ENCODE results near the gene UNC119B. TPM values are rescaled to one million over a fixed set of nuclear protein-coding genes. Genes with fewer than 3 reads are reported as not detected.
A peak's percentile ranks its signal among the peaks of the same experiment; 100 is the strongest.

UNC119B gene
- total RNA-seq, 4 donors from 2014 or later, result 19.6 to 38.1 (median 21.8) TPM

DNA sequence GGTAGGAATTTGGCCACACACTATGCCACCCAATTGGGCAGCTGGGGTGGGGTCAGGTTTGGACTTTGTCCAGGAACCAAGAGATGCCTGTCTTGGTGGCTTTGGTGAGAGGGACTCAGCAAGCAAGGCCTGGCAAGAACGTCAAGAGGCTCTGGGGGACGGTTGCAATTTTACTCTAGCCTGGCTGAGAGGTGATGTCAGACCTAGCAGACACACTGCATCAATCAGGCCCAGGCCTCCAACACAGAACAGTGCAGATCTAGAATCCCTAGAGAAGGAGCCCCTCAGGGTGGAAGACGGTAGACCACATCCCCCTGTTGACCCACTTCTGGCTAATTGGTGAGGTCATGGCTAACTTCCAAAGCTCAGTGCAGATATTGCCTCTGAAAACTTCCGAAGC is 1.6 kb upstream of the UNC119B start:
- TF ChIP-seq CTCF (IDR thresholded peaks at IDR 0.05), result no peak
- no peak for DNase-seq (ENCODE audit: low spot score)
- no peak for ATAC-seq (ENCODE audit: low FRiP score)

- no peak for TF ChIP-seq CTCF (IDR thresholded peaks at IDR 0.05)
- DNase-seq (ENCODE audit: low spot score) (no peak), ATAC-seq (ENCODE audit: low FRiP score) (peak; percentile 59)
Observed at GRCh38 chr12:120710805-120711296, 593 bp downstream of the UNC119B start.

- ATAC-seq (ENCODE audit: low FRiP score) (no peak), DNase-seq (ENCODE audit: low spot score) (no peak)
- no peak for TF ChIP-seq CTCF (IDR thresholded peaks at IDR 0.05)
Observed at GRCh38 chr12:120711411-120711810, 1.2 kb downstream of the UNC119B start.

GRCh38 chr12:120712610-120713009 is 2.4 kb downstream of the UNC119B start:
- ATAC-seq (ENCODE audit: low FRiP score), result no peak
- no peak for TF ChIP-seq CTCF (IDR thresholded peaks at IDR 0.05)
- DNase-seq (ENCODE audit: low spot score), result no peak

DNA sequence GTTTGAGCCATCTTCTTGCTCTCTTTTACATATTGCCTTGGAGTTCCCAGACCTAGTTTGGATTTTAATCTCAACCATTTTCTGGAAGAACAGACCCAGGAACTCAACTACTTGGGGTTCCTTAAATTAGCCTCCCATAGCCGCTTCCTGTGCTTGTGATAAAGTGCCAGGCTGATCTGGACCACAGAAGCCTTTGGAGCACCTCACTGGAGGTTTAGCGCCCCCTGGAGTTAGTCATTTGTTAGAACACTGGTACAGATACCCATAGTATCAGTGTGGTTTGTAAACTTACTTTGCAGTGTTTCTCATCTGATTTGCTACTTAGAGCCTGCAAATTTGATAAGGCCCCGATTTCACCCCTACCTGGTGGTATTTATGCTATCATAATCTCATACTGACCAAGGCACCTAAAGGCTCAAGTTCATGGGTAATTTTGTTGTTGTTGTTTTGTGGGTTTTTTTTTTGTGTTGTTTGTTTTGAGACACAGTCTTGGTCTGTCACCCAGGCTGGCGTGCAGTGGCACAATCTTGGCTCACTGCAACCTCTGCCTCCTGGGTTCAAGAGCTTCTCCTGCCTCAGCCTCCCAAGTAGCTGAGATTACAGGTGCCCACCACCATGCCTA is 3.7 kb downstream of the UNC119B start:
- ATAC-seq (ENCODE audit: low FRiP score) (no peak), DNase-seq (ENCODE audit: low spot score) (no peak)
- peak in 2 of 3 donors; percentile 15 to 43 for TF ChIP-seq CTCF (IDR thresholded peaks at IDR 0.05)

DNA sequence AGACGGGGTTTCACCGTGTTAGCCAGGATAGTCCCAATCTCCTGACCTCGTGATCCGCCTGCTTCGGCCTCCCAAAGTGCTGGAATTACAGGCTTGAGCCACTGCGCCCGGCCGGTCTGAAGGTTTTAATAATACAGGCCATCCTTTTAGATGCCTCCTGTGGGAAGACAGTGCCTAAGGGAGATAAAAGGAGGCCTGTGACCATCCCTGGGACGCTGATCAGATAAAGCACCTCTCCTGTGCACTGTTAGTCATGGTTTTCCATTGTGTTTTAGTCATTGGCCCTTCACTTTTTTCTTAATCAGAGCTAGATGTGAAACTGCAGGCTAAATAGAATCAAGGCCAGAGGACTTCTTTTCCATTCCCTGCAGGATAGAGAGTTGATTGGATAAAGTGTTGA is 7.8 kb downstream of the UNC119B start:
- no peak for TF ChIP-seq CTCF (IDR thresholded peaks at IDR 0.05)
- ATAC-seq (ENCODE audit: low FRiP score), result no peak
- no peak for DNase-seq (ENCODE audit: low spot score)

- TF ChIP-seq CTCF (IDR thresholded peaks at IDR 0.05), result no peak
- no peak for DNase-seq (ENCODE audit: low spot score)
- ATAC-seq (ENCODE audit: low FRiP score), result no peak
Observed at GRCh38 chr12:120719072-120719471, 8.8 kb downstream of the UNC119B start.
